ENCODE results near the gene SETD6. TPM values are rescaled to one million over a fixed set of nuclear protein-coding genes. Genes with fewer than 3 reads are reported as not detected.

The SETD6 gene
- total and polyA plus RNA-seq, 9 of the 15 experiments (the other 6 are each of a cell fraction or from before 2014, with no cell fraction given) = 9.2 to 40.9 (median 19.8) TPM

DNA sequence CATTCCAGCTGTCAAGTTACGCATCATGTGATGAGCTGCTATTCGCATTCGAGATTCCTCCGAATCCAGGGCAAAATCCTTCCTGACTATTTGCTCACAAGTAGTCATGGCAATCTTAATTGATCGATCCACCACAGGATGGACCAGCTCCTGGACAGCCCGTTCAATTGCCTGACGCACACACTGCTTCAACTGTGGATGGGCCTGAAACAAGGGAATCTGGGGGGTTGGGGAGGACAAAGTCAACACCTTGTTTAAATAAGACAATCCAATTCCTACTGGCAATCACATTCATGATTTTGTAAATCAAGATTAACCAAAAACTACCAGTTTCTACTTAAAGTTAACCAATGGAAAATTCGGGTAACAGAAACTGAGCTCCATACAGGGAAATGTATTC is 28.4 kb downstream of the SETD6 start:
- WGBS (ENCODE audit: insufficient coverage, low coverage, missing lambda C conversion rate) = 95% methylated on average over 8 of the region's 8 CpGs
- Histone ChIP-seq H3K79me2 (ENCODE audit: control insufficient read depth, insufficient read depth, low read length) (0 out of 3 replicates have a peak, but pooled peaks cover 2% of the 10 kb centered on the region), H3K9ac (ENCODE audit: insufficient read depth in 1 of 2, low read depth in 2 of 2, low read length in 2 of 2) (no peak overlapping the region), H4K20me1 (replicated peaks; ENCODE audit: control insufficient read depth, insufficient read depth, low read length) (0 out of 2 replicates have a peak, but pooled peaks cover 3% of the 10 kb centered on the region), H3K27me3 (ENCODE audit: control insufficient read depth in 2 of 2, insufficient read depth in 2 of 2, low read length in 2 of 2) (no peaks in the 10 kb centered on the region), H3K27ac (ENCODE audit: extremely low read depth, low read depth, low read length) (no peak overlapping the region), H3K9me3 (replicated peaks; ENCODE audit: control insufficient read depth, insufficient read depth, low read depth, low read length) (no peaks in the 10 kb centered on the region), H2AFZ (ENCODE audit: low read depth, low read length) (no peak overlapping the region), H3K9me1 (ENCODE audit: control insufficient read depth, insufficient read depth, low read length) (no peaks in the 10 kb centered on the region), H3K4me1 (replicated peaks in 1 of 2; ENCODE audit: control insufficient read depth in 2 of 2, insufficient read depth in 2 of 2, low read length in 2 of 2) (no peaks in the 10 kb centered on the region), H3K4me2 (ENCODE audit: insufficient read depth, low read length) (no peak overlapping the region), H3K4me3 (no peak overlapping the region), H3K36me3 (ENCODE audit: control insufficient read depth, insufficient read depth, low read length) (peaks cover 99% of the 10 kb centered on the region)
- no peak for ATAC-seq
- ChIA-PET POLR2A (interaction anchor here (1.8 to 4.2 kb wide), 3 partner anchors 24 to 30 kb away, joined by 4 to 13 read pairs (median 7); no protein-coding TSS in a partner anchor), CTCF (ENCODE audit: low intra/inter-chr PET ratio) (no interaction called here)
- DNase-seq (ENCODE audit: extremely low read depth in 1 of 4, low spot score in 3 of 4) = no peak
- in situ Hi-C loops (cut with MboI) = no loop called here
- intact Hi-C loops (cut with micrococcal nuclease) = loop anchor here (5.0 kb wide), 1 partner anchor 34 kb away; no protein-coding TSS in a partner anchor
- BruUV-seq (replicated peaks) = no TSS peak
- FAIRE-seq = no peak
- TF ChIP-seq GTF2A2 (tag; IDR thresholded peaks at IDR 0.05) (no peak), TEAD1 (CRISPR knock-in tag; IDR thresholded peaks at IDR 0.05) (no peak), MYC (IDR thresholded peaks at IDR 0.05; ENCODE audit: low read depth, low read length) (no peak), MYC (CRISPR knock-in tag; IDR thresholded peaks at IDR 0.05; ENCODE audit: borderline replicate concordance, low read depth) (no peak), FOXJ3 (CRISPR knock-in tag; IDR thresholded peaks at IDR 0.05) (no peak), CHD4 (IDR thresholded peaks at IDR 0.05; ENCODE audit: insufficient read depth, insufficient replicate concordance, low read depth, low read length, poor library complexity, severe bottlenecking) (no peak), KLF6 (CRISPR knock-in tag; IDR thresholded peaks at IDR 0.05; ENCODE audit: borderline replicate concordance) (no peak), MTA3 (IDR thresholded peaks at IDR 0.05; ENCODE audit: borderline replicate concordance) (no peak), MYNN (IDR thresholded peaks at IDR 0.05) (no peak), MYNN (CRISPR knock-in tag; IDR thresholded peaks at IDR 0.05) (no peak), ZNF668 (CRISPR knock-in tag; IDR thresholded peaks at IDR 0.05) (no peak), ZNF133 (CRISPR knock-in tag; IDR thresholded peaks at IDR 0.05) (no peak), ZNF431 (CRISPR knock-in tag; IDR thresholded peaks at IDR 0.05) (no peak), SREBF1 (IDR thresholded peaks at IDR 0.05; ENCODE audit: borderline replicate concordance, low read depth, low read length) (no peak), ZNF75A (CRISPR knock-in tag; IDR thresholded peaks at IDR 0.05) (no peak)
- TF ChIP-seq, protein P1, sequence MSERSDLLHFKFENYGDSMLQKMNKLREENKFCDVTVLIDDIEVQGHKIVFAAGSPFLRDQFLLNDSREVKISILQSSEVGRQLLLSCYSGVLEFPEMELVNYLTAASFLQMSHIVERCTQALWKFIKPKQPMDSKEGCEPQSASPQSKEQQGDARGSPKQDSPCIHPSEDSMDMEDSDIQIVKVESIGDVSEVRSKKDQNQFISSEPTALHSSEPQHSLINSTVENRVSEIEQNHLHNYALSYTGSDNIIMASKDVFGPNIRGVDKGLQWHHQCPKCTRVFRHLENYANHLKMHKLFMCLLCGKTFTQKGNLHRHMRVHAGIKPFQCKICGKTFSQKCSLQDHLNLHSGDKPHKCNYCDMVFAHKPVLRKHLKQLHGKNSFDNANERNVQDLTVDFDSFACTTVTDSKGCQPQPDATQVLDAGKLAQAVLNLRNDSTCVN (CRISPR knock-in tag; IDR thresholded peaks at IDR 0.05) = no peak
- TF ChIP-seq, protein P2, sequence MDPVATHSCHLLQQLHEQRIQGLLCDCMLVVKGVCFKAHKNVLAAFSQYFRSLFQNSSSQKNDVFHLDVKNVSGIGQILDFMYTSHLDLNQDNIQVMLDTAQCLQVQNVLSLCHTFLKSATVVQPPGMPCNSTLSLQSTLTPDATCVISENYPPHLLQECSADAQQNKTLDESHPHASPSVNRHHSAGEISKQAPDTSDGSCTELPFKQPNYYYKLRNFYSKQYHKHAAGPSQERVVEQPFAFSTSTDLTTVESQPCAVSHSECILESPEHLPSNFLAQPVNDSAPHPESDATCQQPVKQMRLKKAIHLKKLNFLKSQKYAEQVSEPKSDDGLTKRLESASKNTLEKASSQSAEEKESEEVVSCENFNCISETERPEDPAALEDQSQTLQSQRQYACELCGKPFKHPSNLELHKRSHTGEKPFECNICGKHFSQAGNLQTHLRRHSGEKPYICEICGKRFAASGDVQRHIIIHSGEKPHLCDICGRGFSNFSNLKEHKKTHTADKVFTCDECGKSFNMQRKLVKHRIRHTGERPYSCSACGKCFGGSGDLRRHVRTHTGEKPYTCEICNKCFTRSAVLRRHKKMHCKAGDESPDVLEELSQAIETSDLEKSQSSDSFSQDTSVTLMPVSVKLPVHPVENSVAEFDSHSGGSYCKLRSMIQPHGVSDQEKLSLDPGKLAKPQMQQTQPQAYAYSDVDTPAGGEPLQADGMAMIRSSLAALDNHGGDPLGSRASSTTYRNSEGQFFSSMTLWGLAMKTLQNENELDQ (CRISPR knock-in tag; IDR thresholded peaks at IDR 0.05; ENCODE audit: borderline replicate concordance) = no peak
- TF ChIP-seq, protein P3, sequence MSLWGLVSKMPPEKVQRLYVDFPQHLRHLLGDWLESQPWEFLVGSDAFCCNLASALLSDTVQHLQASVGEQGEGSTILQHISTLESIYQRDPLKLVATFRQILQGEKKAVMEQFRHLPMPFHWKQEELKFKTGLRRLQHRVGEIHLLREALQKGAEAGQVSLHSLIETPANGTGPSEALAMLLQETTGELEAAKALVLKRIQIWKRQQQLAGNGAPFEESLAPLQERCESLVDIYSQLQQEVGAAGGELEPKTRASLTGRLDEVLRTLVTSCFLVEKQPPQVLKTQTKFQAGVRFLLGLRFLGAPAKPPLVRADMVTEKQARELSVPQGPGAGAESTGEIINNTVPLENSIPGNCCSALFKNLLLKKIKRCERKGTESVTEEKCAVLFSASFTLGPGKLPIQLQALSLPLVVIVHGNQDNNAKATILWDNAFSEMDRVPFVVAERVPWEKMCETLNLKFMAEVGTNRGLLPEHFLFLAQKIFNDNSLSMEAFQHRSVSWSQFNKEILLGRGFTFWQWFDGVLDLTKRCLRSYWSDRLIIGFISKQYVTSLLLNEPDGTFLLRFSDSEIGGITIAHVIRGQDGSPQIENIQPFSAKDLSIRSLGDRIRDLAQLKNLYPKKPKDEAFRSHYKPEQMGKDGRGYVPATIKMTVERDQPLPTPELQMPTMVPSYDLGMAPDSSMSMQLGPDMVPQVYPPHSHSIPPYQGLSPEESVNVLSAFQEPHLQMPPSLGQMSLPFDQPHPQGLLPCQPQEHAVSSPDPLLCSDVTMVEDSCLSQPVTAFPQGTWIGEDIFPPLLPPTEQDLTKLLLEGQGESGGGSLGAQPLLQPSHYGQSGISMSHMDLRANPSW (CRISPR knock-in tag; IDR thresholded peaks at IDR 0.05) = no peak
